IMR-90 (cell line): Measurements from ENCODE around the gene USP17L30. TPM values are rescaled to one million over a fixed set of nuclear protein-coding genes. Genes with fewer than 3 reads are reported as not detected.

Experiments used
- microRNA-seq, 2 experiments: library from miRNA; stranded (forward) in 1 of 2; unstranded in 1 of 2; fragments of 10-50 nt in 1 of 2; fragments of <30 nt in 1 of 2; gene quantifications in 1 of 2; microRNA quantifications in 1 of 2; one replicate each; pipeline versions ENCODE3 to v1.1.0; 2013 to 2020; ENCODE audit not compliant: insufficient read depth in 1 of 2, insufficient read length in 1 of 2, unreplicated experiment in 1 of 2
- polyA plus RNA-seq, 3 experiments: library from polyadenylated mRNA; depleted of rRNA; stranded (reverse); fragments of >200 nt; gene quantifications; 2 replicates each; pipeline ENCODE4 v1.2.3, GENCODE V29; 2012; ENCODE audit warnings: low replicate concordance in 1 of 3
- small RNA-seq, 5 experiments: library from RNA; depleted of rRNA; stranded (forward); fragments of <200 nt; gene quantifications; one replicate each; pipeline ENCODE3, GENCODE V24; 2012
- total RNA-seq: library from RNA; depleted of rRNA; stranded (reverse); fragments of >200 nt; gene quantifications from 2 replicates; pipeline ENCODE4 v1.2.3, GENCODE V29; 2012; rRNA removed

Gene USP17L30
- total and polyA plus RNA-seq, 2 of the 4 experiments (the other 2 are of a cell fraction): not detected

Small RNA genes lying within 50 kb of the gene (microRNA-seq; reads per million reads assigned to microRNA genes)
- not detected for gene RNA5SP153 (ENCODE audit: insufficient read depth, insufficient read length)

Small RNA genes lying within 50 kb of the gene (small RNA-seq; reads per million reads assigned to genes)
- gene RNA5SP153: 0 reads per million in 5 experiments

Other genes with a start within 250 kb of the USP17L30 start
- gene FAM90A26, start 192.7 kb upstream of the USP17L30 start, total RNA-seq: not detected in 2 replicates
- gene FAM90A26, start 192.7 kb upstream of the USP17L30 start, polyA plus RNA-seq (2012; rRNA removed): not detected in 2 replicates
- gene USP17L10, start 152.5 kb upstream of the USP17L30 start, total RNA-seq: not detected in 2 replicates
- gene USP17L10, start 152.5 kb upstream of the USP17L30 start, polyA plus RNA-seq (2012; rRNA removed): not detected in 2 replicates
- gene USP17L11, start 147.7 kb upstream of the USP17L30 start, total RNA-seq: not detected in 2 replicates
- gene USP17L11, start 147.7 kb upstream of the USP17L30 start, polyA plus RNA-seq (2012; rRNA removed): not detected in 2 replicates
- gene USP17L12, start 143.0 kb upstream of the USP17L30 start, total RNA-seq: not detected in 2 replicates
- gene USP17L12, start 143.0 kb upstream of the USP17L30 start, polyA plus RNA-seq (2012; rRNA removed): not detected in 2 replicates
- not detected in 2 replicates for gene USP17L13, start 138.2 kb upstream of the USP17L30 start, total RNA-seq
- not detected in 2 replicates for gene USP17L13, start 138.2 kb upstream of the USP17L30 start, polyA plus RNA-seq (2012; rRNA removed)
- gene USP17L15, start 128.7 kb upstream of the USP17L30 start, total RNA-seq: not detected in 2 replicates
- not detected in 2 replicates for gene USP17L15, start 128.7 kb upstream of the USP17L30 start, polyA plus RNA-seq (2012; rRNA removed)
- not detected in 2 replicates for gene USP17L17, start 119.2 kb upstream of the USP17L30 start, total RNA-seq
- gene USP17L17, start 119.2 kb upstream of the USP17L30 start, polyA plus RNA-seq (2012; rRNA removed): not detected in 2 replicates
- gene USP17L18, start 114.5 kb upstream of the USP17L30 start, total RNA-seq: not detected in 2 replicates
- not detected in 2 replicates for gene USP17L18, start 114.5 kb upstream of the USP17L30 start, polyA plus RNA-seq (2012; rRNA removed)
- not detected in 2 replicates for gene USP17L19, start 109.8 kb upstream of the USP17L30 start, total RNA-seq
- not detected in 2 replicates for gene USP17L19, start 109.8 kb upstream of the USP17L30 start, polyA plus RNA-seq (2012; rRNA removed)
- not detected in 2 replicates for gene USP17L20, start 105.0 kb upstream of the USP17L30 start, total RNA-seq
- not detected in 2 replicates for gene USP17L20, start 105.0 kb upstream of the USP17L30 start, polyA plus RNA-seq (2012; rRNA removed)
- not detected in 2 replicates for gene USP17L21, start 100.3 kb upstream of the USP17L30 start, total RNA-seq
- not detected in 2 replicates for gene USP17L21, start 100.3 kb upstream of the USP17L30 start, polyA plus RNA-seq (2012; rRNA removed)
- not detected in 2 replicates for gene USP17L22, start 95.5 kb upstream of the USP17L30 start, total RNA-seq
- gene USP17L22, start 95.5 kb upstream of the USP17L30 start, polyA plus RNA-seq (2012; rRNA removed): not detected in 2 replicates
- not detected in 2 replicates for gene USP17L24, start 38.0 kb upstream of the USP17L30 start, total RNA-seq
- gene USP17L24, start 38.0 kb upstream of the USP17L30 start, polyA plus RNA-seq (2012; rRNA removed): not detected in 2 replicates
- gene USP17L25, start 33.2 kb upstream of the USP17L30 start, total RNA-seq: not detected in 2 replicates
- not detected in 2 replicates for gene USP17L25, start 33.2 kb upstream of the USP17L30 start, polyA plus RNA-seq (2012; rRNA removed)
- not detected in 2 replicates for gene USP17L26, start 28.5 kb upstream of the USP17L30 start, total RNA-seq
- not detected in 2 replicates for gene USP17L26, start 28.5 kb upstream of the USP17L30 start, polyA plus RNA-seq (2012; rRNA removed)
- gene USP17L5, start 23.7 kb upstream of the USP17L30 start, total RNA-seq: not detected in 2 replicates
- not detected in 2 replicates for gene USP17L5, start 23.7 kb upstream of the USP17L30 start, polyA plus RNA-seq (2012; rRNA removed)
- not detected in 2 replicates for gene USP17L27, start 19.0 kb upstream of the USP17L30 start, total RNA-seq
- not detected in 2 replicates for gene USP17L27, start 19.0 kb upstream of the USP17L30 start, polyA plus RNA-seq (2012; rRNA removed)
- gene USP17L28, start 14.2 kb upstream of the USP17L30 start, total RNA-seq: not detected in 2 replicates
- not detected in 2 replicates for gene USP17L28, start 14.2 kb upstream of the USP17L30 start, polyA plus RNA-seq (2012; rRNA removed)
- not detected in 2 replicates for gene USP17L29, start 9.5 kb upstream of the USP17L30 start, total RNA-seq
- gene USP17L29, start 9.5 kb upstream of the USP17L30 start, polyA plus RNA-seq (2012; rRNA removed): not detected in 2 replicates
- gene DEFB131A, start 81.3 kb downstream of the USP17L30 start, total RNA-seq: not detected in 2 replicates
- not detected in 2 replicates for gene DEFB131A, start 81.3 kb downstream of the USP17L30 start, polyA plus RNA-seq (2012; rRNA removed)